GM12801 (cell line): Measurements from ENCODE around the gene PKHD1.

Source experiments
- CTCF ChIP-seq: IDR thresholded peaks from one replicate; pipeline ENCODE4 v1.5.1; 2011; ENCODE audit warnings: control low read depth; ENCODE audit not compliant: insufficient read length; ENCODE audit errors: extremely low read depth

PKHD1 gene

GRCh38 chr6:52103623-52104022 lies 16.2 kb upstream of the PKHD1 start:
- TF ChIP-seq CTCF, result no peak

GRCh38 chr6:52102405-52102804 lies 15.0 kb upstream of the PKHD1 start:
- TF ChIP-seq CTCF, result no peak

DNA sequence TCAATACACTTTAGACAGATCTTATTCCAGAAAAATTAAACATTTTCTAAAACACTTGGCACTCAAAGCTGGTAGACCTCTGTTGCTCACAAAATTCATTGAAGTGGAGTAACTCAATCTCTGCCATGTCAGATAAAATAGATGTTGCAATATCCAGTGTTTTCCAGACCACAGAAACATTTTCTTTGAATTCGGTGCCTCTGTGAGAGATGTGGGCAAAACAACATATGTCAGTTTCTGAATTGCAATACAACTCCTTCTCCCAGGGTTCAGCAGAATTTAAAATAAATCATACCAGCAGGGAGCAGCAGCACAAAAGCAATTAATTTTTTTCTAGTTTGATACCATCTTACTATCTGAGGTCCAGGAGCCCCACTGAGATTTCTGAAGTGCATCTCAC lies 11.3 kb upstream of the PKHD1 start:
- TF ChIP-seq CTCF, result no peak

GRCh38 chr6:52089758-52090348 lies 2.4 kb upstream of the PKHD1 start:
- TF ChIP-seq CTCF, result no peak

DNA sequence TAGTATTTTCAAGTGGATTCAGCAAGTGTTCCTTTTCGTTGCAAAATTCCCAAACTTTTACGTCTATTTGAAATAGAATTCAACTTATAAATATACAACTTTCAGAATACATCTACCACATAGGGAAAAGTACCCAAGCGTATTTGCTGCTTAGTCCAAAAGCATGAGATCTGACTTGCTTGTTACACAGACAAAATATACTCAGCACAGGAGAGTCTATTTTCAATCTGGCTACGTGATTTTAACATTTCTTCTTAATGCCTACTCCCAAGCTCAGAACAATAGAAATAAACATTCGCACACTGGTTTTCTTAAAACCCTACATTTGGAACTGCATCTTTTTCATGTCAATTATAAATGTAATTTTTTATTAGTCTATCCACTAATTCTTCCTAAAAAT lies 672 bp downstream of the PKHD1 start:
- no peak for TF ChIP-seq CTCF

GRCh38 chr6:52081237-52081636 lies 6.2 kb downstream of the PKHD1 start:
- no peak for TF ChIP-seq CTCF

DNA sequence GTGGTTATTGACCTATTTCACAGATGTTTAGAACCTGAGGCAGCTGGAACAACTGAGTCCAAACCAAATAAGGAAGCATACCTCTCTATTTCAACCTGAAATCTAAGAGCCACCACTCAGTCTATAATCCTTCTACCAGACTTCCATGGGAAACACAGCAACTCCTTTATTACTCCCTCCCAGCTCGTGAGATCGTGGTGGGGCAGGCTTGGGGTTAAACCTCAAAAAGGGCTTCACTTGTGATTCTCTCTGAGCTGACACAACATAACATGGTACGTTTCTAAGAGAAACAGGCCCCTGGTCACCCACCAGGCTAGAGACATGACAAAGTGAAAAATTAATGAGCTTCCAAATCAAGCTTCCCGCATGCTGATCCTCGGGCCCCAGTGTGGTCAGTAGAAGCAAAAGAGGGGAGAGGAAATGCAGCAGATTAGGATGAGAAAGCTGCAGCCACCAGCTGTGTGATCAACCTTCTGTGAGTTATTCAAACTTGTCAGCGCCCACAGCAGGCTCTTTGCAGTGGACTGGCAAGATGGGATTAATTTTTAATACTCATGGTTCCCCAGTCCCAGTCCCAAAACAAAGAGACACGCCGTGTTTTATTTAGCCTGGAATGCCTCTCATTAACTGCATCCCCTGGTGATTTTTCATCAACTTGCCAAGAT lies 9.3 kb downstream of the PKHD1 start:
- no peak for TF ChIP-seq CTCF
